HepG2 (cell line): ENCODE results near the gene PDZD2. TPM values are rescaled to one million over a fixed set of nuclear protein-coding genes. Genes with fewer than 3 reads are reported as not detected.

ENCODE experiments used
- ATAC-seq: fragments of 200-7000 bp; cut with Tn5 transposase; 3 replicates; pipeline ENCODE4 v1.9.1; 2020; ENCODE audit warnings: mild to moderate bottlenecking, moderate library complexity
- BruUV-seq: library from RNA; stranded (reverse); fragments of 400-500 nt; replicated peaks from 2 replicates; lab custom pipeline; 2021; lab: Mats Ljungman, UMichigan
- CTCF ChIA-PET: fragments of 300-600 bp; formaldehyde crosslinking; extraction: SDS; loops from one replicate; lab custom pipeline; 2021; ENCODE audit warnings: low total read pairs, inconsistent platforms, low intra/inter-chr PET ratio; lab: Yijun Ruan, JAX
- POLR2A ChIA-PET: fragments of 350-600 bp; sonication (Branson Sonifier 250); formaldehyde crosslinking; loops from one replicate; lab custom pipeline; 2020; ENCODE audit warnings: antibody characterized with exemption, inconsistent platforms; lab: Yijun Ruan, JAX
- DNase-seq: peaks from one replicate; pipeline ENCODE4 v3.0.0-alpha.2; 2015; ENCODE audit warnings: low spot score
- FAIRE-seq: peaks from 3 replicates; lab custom pipeline; 2011; peaks lifted over from hg19 to GRCh38; lab: Jason Lieb, UNC
- H2AFZ ChIP-seq: one replicate; pipeline ENCODE4 v1.6.1; 2011; ENCODE audit warnings: low read length, inconsistent platforms
- H3K27ac ChIP-seq: fragments of 300-600 bp; 3 replicates; pipeline ENCODE4 v1.8.0; 2011; ENCODE audit warnings: mixed run types, mild to moderate bottlenecking, mixed read lengths, low read length, inconsistent platforms; ENCODE audit not compliant: insufficient read depth; ENCODE audit errors: extremely low read length
- H3K27me3 ChIP-seq, 2 experiments: fragments of 200-600 bp in 1 of 2; 2 replicates in 1 of 2; 3 replicates in 1 of 2; pipeline versions ENCODE4 v1.6.0 to v1.8.0; 2011; ENCODE audit warnings: low read length in 2 of 2, mild to moderate bottlenecking in 2 of 2, moderate library complexity in 2 of 2, inconsistent platforms in 1 of 2; ENCODE audit not compliant: insufficient read depth in 2 of 2, control insufficient read depth in 1 of 2
- H3K36me3 ChIP-seq, 2 experiments: fragments of 200-600 bp in 1 of 2; replicated peaks in 1 of 2; 2 replicates in 1 of 2; 3 replicates in 1 of 2; pipeline versions ENCODE4 v1.5.1 to v1.8.0; 2011; ENCODE audit warnings: low read length in 2 of 2, inconsistent platforms in 1 of 2; ENCODE audit not compliant: insufficient read depth in 2 of 2, control insufficient read depth in 1 of 2
- H3K4me1 ChIP-seq: 2 replicates; pipeline ENCODE4 v1.5.1; 2012; ENCODE audit warnings: low read length, inconsistent platforms; ENCODE audit not compliant: insufficient read depth
- H3K4me2 ChIP-seq: 2 replicates; pipeline ENCODE4 v1.6.0; 2011; ENCODE audit warnings: low read depth, low read length, inconsistent platforms
- H3K4me3 ChIP-seq, 3 experiments: fragments of 200-600 bp in 1 of 3; sonication (generic), shearing (Covaris generic) in 1 of 3; replicated peaks in 1 of 3; 2 replicates each; pipeline ENCODE4 v1.5.1; 2011 to 2016; ENCODE audit warnings: low read length in 3 of 3, inconsistent platforms in 2 of 3, low read depth in 2 of 3, mild to moderate bottlenecking in 2 of 3, control low read depth in 1 of 3, mixed read lengths in 1 of 3; ENCODE audit not compliant: insufficient read depth in 1 of 3
- H3K79me2 ChIP-seq: one replicate; pipeline ENCODE4 v1.6.1; 2011; ENCODE audit warnings: low read length, inconsistent platforms; ENCODE audit not compliant: insufficient read depth
- H3K9ac ChIP-seq: 2 replicates; pipeline ENCODE4 v1.6.0; 2011; ENCODE audit warnings: mild to moderate bottlenecking, low read depth, low read length, inconsistent platforms; ENCODE audit not compliant: insufficient read depth
- H3K9me3 ChIP-seq: 2 replicates; pipeline ENCODE4 v1.5.1; 2012; ENCODE audit warnings: mild to moderate bottlenecking, low read length
- H4K20me1 ChIP-seq: 2 replicates; pipeline ENCODE4 v1.6.0; 2011; ENCODE audit warnings: inconsistent platforms, mild to moderate bottlenecking, low read length, moderate library complexity; ENCODE audit not compliant: insufficient read depth
- DPF2 ChIP-seq: sonication (generic); formaldehyde crosslinking; IDR thresholded peaks from 2 replicates; pipeline ENCODE4 v1.4.0; 2020; ENCODE audit warnings: mild to moderate bottlenecking, low read depth, missing genetic modification reagents, borderline replicate concordance
- NCOA2 ChIP-seq: sonication (generic); formaldehyde crosslinking; IDR thresholded peaks from 2 replicates; pipeline ENCODE4 v1.8.0; 2022; ENCODE audit warnings: inconsistent platforms
- ZFP1 ChIP-seq: IDR thresholded peaks from 2 replicates; pipeline ENCODE4 v1.6.1; 2016
- ZNF225 ChIP-seq: sonication (generic); formaldehyde crosslinking; IDR thresholded peaks from 2 replicates; pipeline ENCODE4 v1.4.0; 2020; ENCODE audit warnings: mild to moderate bottlenecking, missing genetic modification reagents
- ZNF510 ChIP-seq: sonication (generic); formaldehyde crosslinking; IDR thresholded peaks from 2 replicates; pipeline ENCODE4 v1.4.0; 2020; ENCODE audit warnings: low read depth, mild to moderate bottlenecking, missing genetic modification reagents
- WGBS: methylation state at CpG from one replicate; pipeline ENCODE4 v1.1.6; 2017; ENCODE audit warnings: low lambda C conversion rate; 5-methylcytosine and 5-hydroxymethylcytosine counted together
- in situ Hi-C: cut with HindIII; loops from 2 replicates; pipeline ENCODE4 v1.10.0; 2017; ENCODE audit warnings: low pct_unique_long_range_greater_than_20kb; ENCODE audit not compliant: extremely low pct_ligation_motif_present
- intact Hi-C: fragments of 100-400 bp; cut with micrococcal nuclease; formaldehyde crosslinking; loops from one replicate; pipeline ENCODE4 v1.10.0; 2022; ENCODE audit not compliant: unreplicated experiment
- polyA plus RNA-seq, 8 experiments: library from polyadenylated mRNA; depleted of rRNA in 3 of 8; stranded (reverse) in 7 of 8; unstranded in 1 of 8; fragments of >200 nt; fragmentation: Illumina TruSeq in 4 of 8; extraction: Trizol in 4 of 8; gene quantifications; 2 replicates each; pipeline versions ENCODE4 v1.2.1 to v1.2.3, GENCODE V29; 2011 to 2016; ENCODE audit warnings: low read depth in 4 of 8, missing spikeins in 1 of 8, mixed read lengths in 1 of 8; ENCODE audit not compliant: insufficient read depth in 1 of 8
- total RNA-seq, 5 experiments: library from RNA; depleted of rRNA; stranded (reverse); fragments of >200 nt; fragmentation: Illumina TruSeq; extraction: Trizol; gene quantifications; 2 replicates each; pipeline ENCODE4 v1.2.3, GENCODE V29; 2016; ENCODE audit warnings: low read depth in 1 of 5
- TF ChIP-seq, protein P1 (sequence below): sonication (generic); formaldehyde crosslinking; IDR thresholded peaks from 2 replicates; pipeline ENCODE4 v1.4.0; 2020; ENCODE audit warnings: low read depth, missing genetic modification reagents
- TF ChIP-seq, protein P2 (sequence below): IDR thresholded peaks from 2 replicates; pipeline ENCODE4 v1.6.1; 2016
- TF ChIP-seq, protein P3 (sequence below): sonication (generic); formaldehyde crosslinking; IDR thresholded peaks from 2 replicates; pipeline ENCODE4 v1.4.0; 2020; ENCODE audit warnings: missing genetic modification reagents, mild to moderate bottlenecking, borderline replicate concordance
- TF ChIP-seq, protein P4 (sequence below): IDR thresholded peaks from 2 replicates; pipeline ENCODE4 v1.6.1; 2016; ENCODE audit warnings: low read depth, control low read depth

The PDZD2 gene
- total and polyA plus RNA-seq, 2 of the 13 experiments (the other 11 are each of a cell fraction or from before 2014, with no cell fraction given), result 0.04 TPM; not detected in 1

DNA sequence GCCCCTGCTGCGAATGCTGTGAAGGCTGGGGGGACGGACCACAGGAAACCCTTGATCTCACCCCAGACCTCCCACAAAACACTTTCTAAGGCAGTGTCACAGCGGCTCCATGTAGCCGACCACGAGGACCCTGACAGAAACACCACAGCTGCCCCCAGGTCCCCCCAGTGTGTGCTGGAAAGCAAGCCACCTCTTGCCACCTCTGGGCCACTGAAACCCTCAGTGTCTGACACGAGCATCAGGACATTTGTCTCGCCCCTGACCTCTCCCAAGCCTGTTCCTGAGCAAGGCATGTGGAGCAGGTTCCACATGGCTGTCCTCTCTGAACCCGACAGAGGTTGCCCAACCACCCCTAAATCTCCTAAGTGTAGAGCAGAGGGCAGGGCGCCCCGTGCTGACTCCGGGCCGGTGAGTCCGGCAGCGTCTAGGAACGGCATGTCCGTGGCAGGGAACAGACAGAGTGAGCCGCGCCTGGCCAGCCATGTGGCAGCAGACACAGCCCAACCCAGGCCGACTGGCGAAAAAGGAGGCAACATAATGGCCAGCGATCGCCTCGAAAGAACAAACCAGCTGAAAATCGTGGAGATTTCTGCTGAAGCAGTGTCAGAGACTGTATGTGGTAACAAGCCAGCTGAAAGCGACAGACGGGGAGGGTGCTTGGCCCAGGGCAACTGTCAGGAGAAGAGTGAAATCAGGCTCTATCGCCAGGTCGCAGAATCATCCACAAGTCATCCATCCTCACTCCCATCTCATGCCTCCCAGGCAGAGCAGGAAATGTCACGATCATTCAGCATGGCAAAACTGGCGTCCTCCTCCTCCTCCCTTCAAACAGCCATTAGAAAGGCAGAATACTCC lies 450.4 kb downstream of the PDZD2 start:
- no peak overlapping the region for H3K9ac ChIP-seq
- H3K79me2 ChIP-seq, result no peaks in the 10 kb centered on the region
- H3K4me3 ChIP-seq, result 0 out of 6 replicates have a peak overlapping the region, but pooled peaks of 1 of the 3 experiments have one; percentile 1
- H3K27me3 ChIP-seq, result no peaks in the 10 kb centered on the region
- ChIA-PET CTCF (no interaction called here), POLR2A (no interaction called here)
- BruUV-seq, result no TSS peak
- H3K27ac ChIP-seq, result no peak overlapping the region
- no peaks in the 10 kb centered on the region for H4K20me1 ChIP-seq
- peak; percentile 47 for ATAC-seq
- no peak overlapping the region for H2AFZ ChIP-seq
- DNase-seq, result no peak
- no peaks in the 10 kb centered on the region for H3K9me3 ChIP-seq
- FAIRE-seq, result no peak
- in situ Hi-C loops, result no loop called here
- WGBS, result 70% methylated on average over 17 of the region's 30 CpGs
- H3K4me2 ChIP-seq, result peak overlapping the region; percentile 34
- intact Hi-C loops, result no loop called here
- peaks cover 21% of the 10 kb centered on the region for H3K4me1 ChIP-seq
- no peaks in the 10 kb centered on the region for H3K36me3 ChIP-seq
- TF ChIP-seq DPF2 (CRISPR knock-in tag) (no peak), ZNF510 (CRISPR knock-in tag) (no peak), NCOA2 (CRISPR knock-in tag) (no peak), ZFP1 (CRISPR knock-in tag) (no peak), ZNF225 (CRISPR knock-in tag) (no peak)
- TF ChIP-seq, protein P1, sequence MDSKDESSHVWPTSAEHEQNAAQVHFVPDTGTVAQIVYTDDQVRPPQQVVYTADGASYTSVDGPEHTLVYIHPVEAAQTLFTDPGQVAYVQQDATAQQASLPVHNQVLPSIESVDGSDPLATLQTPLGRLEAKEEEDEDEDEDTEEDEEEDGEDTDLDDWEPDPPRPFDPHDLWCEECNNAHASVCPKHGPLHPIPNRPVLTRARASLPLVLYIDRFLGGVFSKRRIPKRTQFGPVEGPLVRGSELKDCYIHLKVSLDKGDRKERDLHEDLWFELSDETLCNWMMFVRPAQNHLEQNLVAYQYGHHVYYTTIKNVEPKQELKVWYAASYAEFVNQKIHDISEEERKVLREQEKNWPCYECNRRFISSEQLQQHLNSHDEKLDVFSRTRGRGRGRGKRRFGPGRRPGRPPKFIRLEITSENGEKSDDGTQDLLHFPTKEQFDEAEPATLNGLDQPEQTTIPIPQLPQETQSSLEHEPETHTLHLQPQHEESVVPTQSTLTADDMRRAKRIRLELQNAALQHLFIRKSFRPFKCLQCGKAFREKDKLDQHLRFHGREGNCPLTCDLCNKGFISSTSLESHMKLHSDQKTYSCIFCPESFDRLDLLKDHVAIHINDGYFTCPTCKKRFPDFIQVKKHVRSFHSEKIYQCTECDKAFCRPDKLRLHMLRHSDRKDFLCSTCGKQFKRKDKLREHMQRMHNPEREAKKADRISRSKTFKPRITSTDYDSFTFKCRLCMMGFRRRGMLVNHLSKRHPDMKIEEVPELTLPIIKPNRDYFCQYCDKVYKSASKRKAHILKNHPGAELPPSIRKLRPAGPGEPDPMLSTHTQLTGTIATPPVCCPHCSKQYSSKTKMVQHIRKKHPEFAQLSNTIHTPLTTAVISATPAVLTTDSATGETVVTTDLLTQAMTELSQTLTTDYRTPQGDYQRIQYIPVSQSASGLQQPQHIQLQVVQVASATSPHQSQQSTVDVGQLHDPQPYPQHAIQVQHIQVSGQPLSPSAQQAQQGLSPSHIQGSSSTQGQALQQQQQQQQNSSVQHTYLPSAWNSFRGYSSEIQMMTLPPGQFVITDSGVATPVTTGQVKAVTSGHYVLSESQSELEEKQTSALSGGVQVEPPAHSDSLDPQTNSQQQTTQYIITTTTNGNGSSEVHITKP (CRISPR knock-in tag), result no peak
- TF ChIP-seq, protein P2, sequence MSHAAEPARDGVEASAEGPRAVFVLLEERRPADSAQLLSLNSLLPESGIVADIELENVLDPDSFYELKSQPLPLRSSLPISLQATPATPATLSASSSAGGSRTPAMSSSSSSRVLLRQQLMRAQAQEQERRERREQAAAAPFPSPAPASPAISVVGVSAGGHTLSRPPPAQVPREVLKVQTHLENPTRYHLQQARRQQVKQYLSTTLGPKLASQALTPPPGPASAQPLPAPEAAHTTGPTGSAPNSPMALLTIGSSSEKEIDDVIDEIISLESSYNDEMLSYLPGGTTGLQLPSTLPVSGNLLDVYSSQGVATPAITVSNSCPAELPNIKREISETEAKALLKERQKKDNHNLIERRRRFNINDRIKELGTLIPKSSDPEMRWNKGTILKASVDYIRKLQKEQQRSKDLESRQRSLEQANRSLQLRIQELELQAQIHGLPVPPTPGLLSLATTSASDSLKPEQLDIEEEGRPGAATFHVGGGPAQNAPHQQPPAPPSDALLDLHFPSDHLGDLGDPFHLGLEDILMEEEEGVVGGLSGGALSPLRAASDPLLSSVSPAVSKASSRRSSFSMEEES (CRISPR knock-in tag), result no peak
- TF ChIP-seq, protein P3, sequence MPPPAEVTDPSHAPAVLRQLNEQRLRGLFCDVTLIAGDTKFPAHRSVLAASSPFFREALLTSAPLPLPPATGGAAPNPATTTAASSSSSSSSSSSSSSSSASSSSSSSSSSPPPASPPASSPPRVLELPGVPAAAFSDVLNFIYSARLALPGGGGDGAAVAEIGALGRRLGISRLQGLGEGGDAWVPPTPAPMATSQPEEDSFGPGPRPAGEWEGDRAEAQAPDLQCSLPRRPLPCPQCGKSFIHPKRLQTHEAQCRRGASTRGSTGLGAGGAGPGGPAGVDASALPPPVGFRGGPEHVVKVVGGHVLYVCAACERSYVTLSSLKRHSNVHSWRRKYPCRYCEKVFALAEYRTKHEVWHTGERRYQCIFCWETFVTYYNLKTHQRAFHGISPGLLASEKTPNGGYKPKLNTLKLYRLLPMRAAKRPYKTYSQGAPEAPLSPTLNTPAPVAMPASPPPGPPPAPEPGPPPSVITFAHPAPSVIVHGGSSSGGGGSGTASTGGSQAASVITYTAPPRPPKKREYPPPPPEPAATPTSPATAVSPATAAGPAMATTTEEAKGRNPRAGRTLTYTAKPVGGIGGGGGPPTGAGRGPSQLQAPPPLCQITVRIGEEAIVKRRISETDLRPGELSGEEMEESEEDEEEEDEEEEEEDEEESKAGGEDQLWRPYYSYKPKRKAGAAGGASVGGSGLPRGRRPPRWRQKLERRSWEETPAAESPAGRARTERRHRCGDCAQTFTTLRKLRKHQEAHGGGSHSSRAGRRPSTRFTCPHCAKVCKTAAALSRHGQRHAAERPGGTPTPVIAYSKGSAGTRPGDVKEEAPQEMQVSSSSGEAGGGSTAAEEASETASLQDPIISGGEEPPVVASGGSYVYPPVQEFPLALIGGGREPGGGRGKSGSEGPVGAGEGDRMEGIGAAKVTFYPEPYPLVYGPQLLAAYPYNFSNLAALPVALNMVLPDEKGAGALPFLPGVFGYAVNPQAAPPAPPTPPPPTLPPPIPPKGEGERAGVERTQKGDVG (CRISPR knock-in tag), result no peak
- TF ChIP-seq, protein P4, sequence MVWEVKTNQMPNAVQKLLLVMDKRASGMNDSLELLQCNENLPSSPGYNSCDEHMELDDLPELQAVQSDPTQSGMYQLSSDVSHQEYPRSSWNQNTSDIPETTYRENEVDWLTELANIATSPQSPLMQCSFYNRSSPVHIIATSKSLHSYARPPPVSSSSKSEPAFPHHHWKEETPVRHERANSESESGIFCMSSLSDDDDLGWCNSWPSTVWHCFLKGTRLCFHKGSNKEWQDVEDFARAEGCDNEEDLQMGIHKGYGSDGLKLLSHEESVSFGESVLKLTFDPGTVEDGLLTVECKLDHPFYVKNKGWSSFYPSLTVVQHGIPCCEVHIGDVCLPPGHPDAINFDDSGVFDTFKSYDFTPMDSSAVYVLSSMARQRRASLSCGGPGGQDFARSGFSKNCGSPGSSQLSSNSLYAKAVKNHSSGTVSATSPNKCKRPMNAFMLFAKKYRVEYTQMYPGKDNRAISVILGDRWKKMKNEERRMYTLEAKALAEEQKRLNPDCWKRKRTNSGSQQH (CRISPR knock-in tag), result no peak
